SK-N-MC (cell line): ENCODE measurements around the gene CALN1.

Experiments
- EZH2 ChIP-seq: fragments of 200-600 bp; sonication (generic); IDR thresholded peaks from one replicate; pipeline ENCODE4 v1.6.1; 2017; ENCODE audit warnings: antibody characterized with exemption
- FOXP2 ChIP-seq: optimal IDR thresholded peaks from 2 replicates; pipeline ENCODE3; 2011; ENCODE audit warnings: mild to moderate bottlenecking, moderate library complexity; ENCODE audit not compliant: insufficient read depth; ENCODE audit errors: extremely low read length, control extremely low read depth
- POLR2AphosphoS5 ChIP-seq: IDR thresholded peaks from 2 replicates; pipeline ENCODE4 v1.6.1; 2012; ENCODE audit warnings: mild to moderate bottlenecking, low read depth, low read length, borderline replicate concordance

GRCh38 chr7:71731740-71732139, 680.4 kb downstream of the CALN1 start:
- TF ChIP-seq EZH2 (no peak), POLR2AphosphoS5 (no peak), FOXP2 (no peak)
